Muscle layer of duodenum (tissue), 2 donors: ENCODE data around the gene R3HDM4.
A peak's percentile ranks its signal among the peaks of the same experiment; 100 is the strongest.

Experiments used
- H3K27ac ChIP-seq: one replicate; pipeline ENCODE4 v1.7.0; 2013; ENCODE audit warnings: mild to moderate bottlenecking, low read length
- H3K27me3 ChIP-seq: one replicate; pipeline ENCODE4 v1.7.0; 2013; ENCODE audit warnings: low read depth, mild to moderate bottlenecking, control low read depth, low read length
- H3K36me3 ChIP-seq, 2 donors: one replicate each; pipeline ENCODE4 v1.7.0; 2013; ENCODE audit warnings: low read length in 2 of 2, control low read depth in 1 of 2, mild to moderate bottlenecking in 1 of 2; ENCODE audit not compliant: insufficient read depth in 2 of 2, control insufficient read depth in 1 of 2
- H3K4me1 ChIP-seq, 2 donors: one replicate each; pipeline ENCODE4 v1.7.0; 2013; ENCODE audit warnings: low read length in 2 of 2, mild to moderate bottlenecking in 2 of 2, control low read depth in 1 of 2, moderate library complexity in 1 of 2; ENCODE audit not compliant: insufficient read depth in 2 of 2, control insufficient read depth in 1 of 2
- H3K4me3 ChIP-seq, 2 donors: one replicate each; pipeline ENCODE4 v1.7.0; 2013; ENCODE audit warnings: low read length in 2 of 2, low read depth in 1 of 2, mild to moderate bottlenecking in 1 of 2
- H3K9me3 ChIP-seq, 2 donors: one replicate each; pipeline ENCODE4 v1.7.0; 2013; ENCODE audit warnings: low read length in 2 of 2, control low read depth in 1 of 2, mild to moderate bottlenecking in 1 of 2; ENCODE audit not compliant: control insufficient read depth in 1 of 2
- donor health status: healthy.

The R3HDM4 gene

DNA sequence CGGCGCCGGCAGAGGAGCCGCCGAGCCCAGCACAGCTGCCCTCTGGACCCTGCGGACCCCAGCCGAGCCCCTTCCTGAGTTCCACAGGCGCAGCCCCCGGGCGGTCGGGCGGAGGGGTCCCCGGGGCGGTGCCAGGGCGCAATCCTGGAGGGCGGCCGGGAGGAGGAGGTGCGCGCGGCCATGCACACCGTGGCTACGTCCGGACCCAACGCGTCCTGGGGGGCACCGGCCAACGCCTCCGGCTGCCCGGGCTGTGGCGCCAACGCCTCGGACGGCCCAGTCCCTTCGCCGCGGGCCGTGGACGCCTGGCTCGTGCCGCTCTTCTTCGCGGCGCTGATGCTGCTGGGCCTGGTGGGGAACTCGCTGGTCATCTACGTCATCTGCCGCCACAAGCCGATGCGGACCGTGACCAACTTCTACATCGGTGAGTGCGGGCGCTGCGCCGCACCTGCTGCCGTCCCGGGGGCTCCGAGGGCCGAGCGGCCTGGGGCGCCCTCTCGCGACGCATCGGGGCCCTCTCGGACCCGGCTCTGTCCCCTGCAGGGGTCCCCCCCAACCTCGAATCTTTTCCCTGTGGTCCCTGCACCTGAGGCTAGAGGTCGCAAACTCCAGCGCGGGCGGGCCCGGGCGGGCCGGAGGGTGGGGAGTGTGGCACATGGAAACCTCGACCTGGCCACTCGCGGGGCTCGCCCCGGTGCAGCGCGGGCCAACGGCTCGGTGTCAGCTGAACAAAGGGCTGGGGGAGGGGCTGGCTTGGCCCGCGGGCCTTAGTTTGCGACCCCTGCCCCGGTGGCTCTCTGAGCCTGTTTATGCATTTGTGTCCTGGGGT, 4.5 kb upstream of the R3HDM4 start, which contains the start of gene KISS1R:
Gene KISS1R (plus strand): TSS at position 11 of the 829 bp plus-strand sequence. CDS start 170 bp downstream, at position 181.
- Histone ChIP-seq H3K27me3 (peaks cover 27% of the 10 kb centered on the region), H3K27ac (no peak within 1 kb of the TSS), H3K4me3 (peak within 1 kb of the TSS in 1 of 2 donors; percentile 47), H3K4me1 (peaks cover 0 to 38% of the 10 kb centered on the region in 2 donors), H3K36me3 (no peaks in the 10 kb centered on the region), H3K9me3 (no peaks in the 10 kb centered on the region)

DNA sequence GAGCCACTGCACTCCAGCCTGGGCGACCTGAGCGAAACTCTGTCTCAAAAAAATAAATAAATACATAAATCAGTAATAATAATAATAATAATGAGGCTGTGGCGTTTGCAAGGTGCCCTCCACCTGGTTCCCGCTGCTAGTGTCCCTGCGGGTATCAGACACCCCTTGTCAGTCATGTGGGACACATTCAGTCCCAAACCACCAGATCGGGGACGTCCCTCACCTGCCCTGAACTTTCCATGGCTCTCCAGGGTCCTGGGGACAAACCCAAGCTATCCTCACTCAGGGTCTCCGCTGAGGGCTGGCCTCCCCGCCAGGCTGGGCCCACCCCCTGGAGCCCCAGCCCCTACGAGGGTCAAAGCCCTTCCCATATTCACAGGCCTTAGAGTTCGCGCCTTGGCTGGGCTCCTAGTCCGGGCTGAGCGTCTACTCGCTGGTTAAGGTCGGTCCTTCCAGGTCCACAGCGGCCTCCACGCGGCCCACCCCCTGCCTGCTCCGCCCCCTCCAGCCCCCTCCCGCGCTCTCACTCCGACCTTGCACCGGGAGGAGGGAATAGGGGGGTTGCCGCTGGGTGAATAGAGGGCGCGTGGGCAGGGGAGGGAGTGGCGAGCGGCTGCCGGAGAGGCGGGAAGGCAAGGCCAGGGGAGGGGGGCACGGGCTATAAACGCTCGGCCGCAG, 3.8 kb upstream of the R3HDM4 start:
- no peaks in the 10 kb centered on the region for H3K36me3 ChIP-seq
- no peaks in the 10 kb centered on the region for H3K9me3 ChIP-seq
- no peak overlapping the region for H3K27ac ChIP-seq
- peak overlapping the region in 1 of 2 donors; percentile 47 for H3K4me3 ChIP-seq
- H3K27me3 ChIP-seq = peaks cover 27% of the 10 kb centered on the region
- H3K4me1 ChIP-seq = peaks cover 0 to 36% of the 10 kb centered on the region in 2 donors

- H3K27ac ChIP-seq = no peak overlapping the region
- H3K27me3 ChIP-seq = peaks cover 1% of the 10 kb centered on the region
- peak overlapping the region; percentile 52 to 61 for H3K4me3 ChIP-seq
- H3K4me1 ChIP-seq = peaks cover 0 to 14% of the 10 kb centered on the region in 2 donors
- H3K36me3 ChIP-seq = no peaks in the 10 kb centered on the region
- H3K9me3 ChIP-seq = no peaks in the 10 kb centered on the region
These were observed 589 bp downstream of the R3HDM4 start for GRCh38 chr19:912181-913079.

DNA sequence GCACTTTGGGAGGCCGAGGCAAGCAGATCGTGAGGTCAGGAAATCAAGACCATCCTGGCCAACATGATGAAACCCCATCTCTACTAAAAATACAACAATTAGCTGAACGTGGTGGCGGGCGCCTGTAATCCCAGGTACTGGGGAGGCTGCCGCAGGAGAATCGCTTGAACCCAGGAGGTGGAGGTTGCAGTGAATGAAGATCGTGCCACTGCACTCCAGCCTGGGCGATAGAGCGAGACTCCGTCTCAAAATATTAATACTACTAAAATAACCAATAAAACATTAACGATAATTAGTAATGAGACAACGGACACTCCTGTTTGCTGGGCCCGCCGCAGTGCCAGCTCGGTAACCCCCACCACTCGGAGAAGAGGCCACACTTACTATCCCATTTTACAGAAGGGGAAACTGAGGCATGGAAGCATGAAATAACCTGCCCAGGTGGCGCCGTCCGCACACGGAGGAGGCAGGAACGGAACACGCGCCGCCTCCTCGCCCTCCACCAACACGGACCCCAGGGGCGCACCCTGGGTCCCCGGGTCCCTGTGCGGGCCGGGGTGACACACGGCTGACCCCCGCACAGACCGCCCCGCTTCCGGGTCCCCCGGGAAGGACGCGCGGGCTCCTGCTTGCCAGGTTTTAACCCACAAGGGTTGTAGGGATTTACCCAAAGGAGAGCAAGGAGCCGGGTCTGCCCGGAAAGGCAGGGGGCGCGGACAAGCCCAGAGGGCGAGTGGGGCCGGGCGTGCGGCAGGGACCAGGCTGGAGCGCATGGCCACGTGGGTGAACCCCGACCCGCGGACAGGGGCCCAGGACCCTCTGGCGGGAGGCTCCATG, 1.6 kb downstream of the R3HDM4 start:
- Histone ChIP-seq H3K4me3 (peak overlapping the region in 1 of 2 donors; percentile 24), H3K27ac (no peak overlapping the region), H3K9me3 (no peaks in the 10 kb centered on the region), H3K4me1 (peaks cover 0 to 7% of the 10 kb centered on the region in 2 donors), H3K36me3 (no peaks in the 10 kb centered on the region), H3K27me3 (no peaks in the 10 kb centered on the region)

DNA sequence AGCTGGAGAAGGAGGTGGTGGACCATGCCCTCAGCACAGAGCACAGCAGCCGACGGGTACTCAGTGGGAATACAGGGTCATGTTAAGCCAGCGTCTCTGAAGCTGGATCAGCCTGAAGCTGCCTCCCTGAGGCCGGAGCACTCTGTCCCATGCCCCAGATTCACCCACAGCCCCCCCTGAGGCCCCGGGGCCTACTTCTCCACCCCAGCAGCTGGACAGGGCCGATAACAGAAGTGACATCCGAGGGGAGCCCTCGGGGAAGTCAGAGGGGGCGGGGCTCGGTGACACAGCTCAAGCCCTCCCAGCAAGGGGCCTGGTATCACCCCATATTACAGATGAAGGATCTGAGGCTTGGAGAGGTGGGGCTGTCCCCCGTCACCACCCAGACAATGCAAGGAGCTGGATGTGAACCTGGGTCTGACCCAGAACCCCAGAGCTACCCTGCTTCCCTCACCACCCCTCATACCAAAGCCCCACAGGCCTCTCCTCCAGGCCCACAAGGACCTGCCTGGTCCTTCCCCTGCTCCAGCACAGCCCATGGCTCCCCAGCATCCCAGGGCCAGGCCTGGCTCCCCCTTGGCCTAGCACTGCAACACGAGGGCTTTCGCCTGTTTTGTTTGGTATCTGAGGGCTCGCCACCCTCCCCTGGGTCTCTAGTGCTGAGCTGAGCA, 5.7 kb downstream of the R3HDM4 start:
- H3K27me3 ChIP-seq = no peaks in the 10 kb centered on the region
- H3K4me1 ChIP-seq = peaks cover 0 to 7% of the 10 kb centered on the region in 2 donors
- no peaks in the 10 kb centered on the region for H3K9me3 ChIP-seq
- H3K27ac ChIP-seq = no peak overlapping the region
- no peaks in the 10 kb centered on the region for H3K36me3 ChIP-seq
- H3K4me3 ChIP-seq = no peak overlapping the region

- Histone ChIP-seq H3K9me3 (no peaks in the 10 kb centered on the region), H3K4me1 (peaks cover 0 to 4% of the 10 kb centered on the region in 2 donors), H3K27me3 (no peaks in the 10 kb centered on the region), H3K27ac (no peak overlapping the region), H3K4me3 (no peak overlapping the region), H3K36me3 (peaks cover 0 to 4% of the 10 kb centered on the region in 2 donors)
These were observed 6.5 kb downstream of the R3HDM4 start for GRCh38 chr19:906480-906879.

GRCh38 chr19:904545-904944, 8.5 kb downstream of the R3HDM4 start:
- Histone ChIP-seq H3K4me1 (peaks cover 0 to 2% of the 10 kb centered on the region in 2 donors), H3K4me3 (no peak overlapping the region), H3K9me3 (no peaks in the 10 kb centered on the region), H3K27ac (no peak overlapping the region), H3K36me3 (peaks cover 0 to 8% of the 10 kb centered on the region in 2 donors), H3K27me3 (no peaks in the 10 kb centered on the region)

- Histone ChIP-seq H3K4me3 (no peak overlapping the region), H3K36me3 (peaks cover 0 to 19% of the 10 kb centered on the region in 2 donors), H3K27me3 (no peaks in the 10 kb centered on the region), H3K9me3 (no peaks in the 10 kb centered on the region), H3K4me1 (no peaks in the 10 kb centered on the region), H3K27ac (no peak overlapping the region)
These were observed 9.7 kb downstream of the R3HDM4 start for GRCh38 chr19:903266-903797.

DNA sequence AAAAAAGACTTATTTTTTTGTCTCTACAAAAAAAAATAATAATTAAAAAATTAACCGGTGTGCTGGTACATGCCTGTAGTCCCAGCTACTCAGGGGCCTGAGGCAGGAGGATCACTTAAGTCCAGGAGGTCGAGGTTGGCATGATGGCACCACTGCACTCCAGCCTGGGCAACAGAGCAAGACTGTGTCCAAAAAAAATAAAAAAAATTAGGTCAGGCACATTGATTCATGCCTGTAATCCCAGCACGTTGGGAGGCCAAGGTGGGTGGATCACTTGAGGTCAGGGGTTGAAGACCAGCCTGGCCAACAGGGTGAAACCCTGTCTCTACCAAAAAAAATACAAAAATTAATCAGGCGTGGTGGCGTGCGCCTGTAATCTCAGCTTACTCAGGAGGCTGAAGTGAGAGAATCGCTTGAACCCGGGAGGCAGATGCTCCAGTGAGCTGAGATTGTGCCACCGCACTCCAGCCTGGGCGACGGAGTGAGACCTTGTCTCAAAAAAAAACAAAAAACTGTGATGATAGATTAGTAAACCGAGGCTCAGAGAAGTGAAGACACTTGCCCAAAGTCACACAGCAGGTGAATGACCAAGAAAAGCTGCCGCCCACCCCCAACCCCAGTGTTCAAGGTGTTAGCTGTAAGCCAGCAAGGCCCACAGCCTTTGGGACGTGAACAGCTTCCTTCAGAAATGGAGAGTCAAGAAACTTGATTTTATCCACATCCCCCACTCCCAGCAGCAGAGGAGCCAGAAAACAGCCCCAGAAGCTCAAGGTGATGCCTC, 10.4 kb downstream of the R3HDM4 start:
- no peak overlapping the region for H3K27ac ChIP-seq
- peaks cover 0 to 20% of the 10 kb centered on the region in 2 donors for H3K36me3 ChIP-seq
- no peaks in the 10 kb centered on the region for H3K4me1 ChIP-seq
- H3K9me3 ChIP-seq = no peaks in the 10 kb centered on the region
- no peak overlapping the region for H3K4me3 ChIP-seq
- no peaks in the 10 kb centered on the region for H3K27me3 ChIP-seq
